HG03039 (cell line): Measurements from ENCODE around the gene FBLIM1.
"Not testable (repeated sequence)": the region's sequence is repeated elsewhere in the genome, so short reads cannot be mapped to it uniquely, and the experiment has no call there.

Experiments used
- ATAC-seq: cut with Tn5 transposase; IDR thresholded peaks from one replicate; pipeline ENCODE4 v1.9.1; 2021; ENCODE audit warnings: mild to moderate bottlenecking, moderate library complexity; ENCODE audit not compliant: unreplicated experiment

FBLIM1 gene

GRCh38 chr1:15807121-15807520 is 48.5 kb downstream of the FBLIM1 start:
- no peak for ATAC-seq

DNA sequence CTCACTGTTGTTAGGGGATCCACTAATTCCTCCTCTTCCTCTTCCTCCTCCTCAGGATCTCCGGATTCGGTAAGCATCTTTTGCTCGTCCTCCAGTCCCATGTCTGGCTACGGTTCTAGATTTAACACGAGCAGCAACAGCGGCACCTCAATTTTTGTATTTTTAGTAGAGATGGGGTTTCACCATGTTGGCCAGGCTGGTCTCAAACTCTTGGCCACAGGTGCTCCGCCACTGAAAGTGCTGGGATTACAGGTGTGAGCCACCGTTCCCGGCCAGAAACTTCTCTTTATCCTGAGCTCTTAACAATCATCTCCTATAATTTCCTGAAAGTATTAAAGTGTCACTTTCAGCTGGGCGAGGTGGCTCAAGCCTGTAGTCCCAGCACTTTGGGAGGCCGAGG is 49.0 kb downstream of the FBLIM1 start, which contains the start of gene UQCRHL:
Gene UQCRHL (minus strand): TSS at position 101 of the 400 bp plus-strand sequence. CDS start 0 bp downstream, at position 101.
- ATAC-seq: not testable (repeated sequence)

- ATAC-seq: no peak
Measured at GRCh38 chr1:15808955-15809354, 50.4 kb downstream of the FBLIM1 start.

GRCh38 chr1:15810073-15810472 is 51.5 kb downstream of the FBLIM1 start:
- ATAC-seq: no peak

- ATAC-seq: no peak
Measured at GRCh38 chr1:15816674-15817073, 58.1 kb downstream of the FBLIM1 start.

DNA sequence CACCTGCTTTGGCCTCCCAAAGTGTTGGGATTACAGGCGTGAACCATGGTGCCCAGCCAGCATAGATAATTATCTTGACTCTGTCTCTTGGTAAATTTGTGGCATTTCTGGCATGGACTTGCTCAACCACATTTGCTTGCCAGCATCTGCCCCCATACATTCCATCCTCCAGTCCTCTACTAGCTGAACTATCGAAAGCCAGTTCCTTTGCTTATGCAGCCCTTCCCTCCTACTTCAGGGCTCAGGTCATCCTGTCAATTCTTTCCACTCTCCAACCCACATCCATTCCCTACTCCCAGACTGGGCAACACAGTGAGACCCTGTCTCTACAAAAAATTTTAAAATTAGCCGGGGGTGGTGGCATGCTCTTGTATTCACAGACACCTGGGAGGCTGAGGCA is 61.9 kb downstream of the FBLIM1 start:
- ATAC-seq: no peak

- ATAC-seq: no peak
Measured at GRCh38 chr1:15825800-15826199, 67.2 kb downstream of the FBLIM1 start.

DNA sequence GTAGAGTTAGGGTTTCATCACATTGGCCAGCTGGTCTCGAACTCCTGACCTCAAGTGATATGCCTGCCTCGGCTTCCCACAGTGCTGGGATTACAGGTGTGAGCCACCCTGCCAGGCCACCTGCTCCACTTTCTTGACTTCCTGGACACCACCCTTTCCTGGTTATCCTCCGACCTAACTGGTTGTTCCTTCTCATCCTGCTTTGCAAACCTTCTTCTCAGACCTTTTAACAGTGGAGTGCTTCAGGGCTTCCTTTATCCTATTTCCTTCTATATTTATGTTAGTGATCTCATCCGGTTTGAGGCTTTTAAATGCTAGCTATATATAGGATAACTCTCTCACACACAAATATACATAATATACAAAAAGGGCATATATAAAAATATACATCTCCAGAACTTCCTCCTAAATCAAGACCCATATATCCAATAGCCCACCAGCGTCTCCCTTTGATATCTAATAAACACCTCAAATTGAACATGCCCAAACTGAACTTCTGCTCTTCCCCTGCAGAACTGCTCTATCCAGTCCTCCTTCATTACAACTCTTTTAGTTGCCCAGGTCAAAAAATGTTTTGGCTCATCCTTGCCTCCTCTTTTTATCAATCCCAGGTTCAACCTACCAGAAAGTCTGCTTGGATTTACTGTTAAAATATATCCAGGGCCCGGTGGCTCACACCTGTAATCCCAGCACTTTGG is 68.4 kb downstream of the FBLIM1 start:
- ATAC-seq: no peak

GRCh38 chr1:15827567-15827966 is 69.0 kb downstream of the FBLIM1 start:
- not testable (repeated sequence) for ATAC-seq

GRCh38 chr1:15828931-15829330 is 70.3 kb downstream of the FBLIM1 start:
- ATAC-seq: not testable (repeated sequence)

- ATAC-seq: no peak
Measured at GRCh38 chr1:15830258-15830657, 71.7 kb downstream of the FBLIM1 start.

GRCh38 chr1:15833069-15833679 is 74.6 kb downstream of the FBLIM1 start:
- no peak for ATAC-seq

- no peak for ATAC-seq
Measured at GRCh38 chr1:15833842-15834405, 75.3 kb downstream of the FBLIM1 start.

GRCh38 chr1:15834406-15835204 is 76.0 kb downstream of the FBLIM1 start:
- peak; percentile 37 for ATAC-seq

DNA sequence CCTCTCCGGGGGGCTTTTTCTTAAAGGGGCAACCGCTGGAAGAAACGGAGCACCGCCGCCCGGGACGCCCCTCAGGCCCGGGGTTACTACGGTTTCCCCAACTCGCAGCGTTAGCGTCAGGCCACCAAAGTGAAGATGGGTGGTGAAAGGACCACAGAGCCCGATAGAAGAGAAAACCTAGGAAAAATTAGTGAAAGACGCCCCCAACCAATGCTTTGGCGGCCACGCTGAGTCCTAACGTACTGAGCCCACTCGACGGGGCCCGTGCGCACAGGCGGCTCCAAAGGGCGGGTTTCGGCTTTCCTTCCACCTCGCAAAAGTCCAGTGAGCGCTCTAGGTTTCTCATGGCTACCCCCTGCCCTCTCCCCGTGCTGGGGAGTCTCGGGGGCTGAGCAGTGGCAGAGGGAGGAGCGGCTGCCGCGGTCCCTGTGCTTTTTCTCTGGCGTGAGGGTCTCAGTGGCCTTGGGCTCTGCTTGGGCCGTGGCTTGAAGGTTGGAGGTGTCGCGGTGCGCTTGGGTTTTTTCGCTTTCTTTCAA is 76.7 kb downstream of the FBLIM1 start:
- ATAC-seq: peak; percentile 14

DNA sequence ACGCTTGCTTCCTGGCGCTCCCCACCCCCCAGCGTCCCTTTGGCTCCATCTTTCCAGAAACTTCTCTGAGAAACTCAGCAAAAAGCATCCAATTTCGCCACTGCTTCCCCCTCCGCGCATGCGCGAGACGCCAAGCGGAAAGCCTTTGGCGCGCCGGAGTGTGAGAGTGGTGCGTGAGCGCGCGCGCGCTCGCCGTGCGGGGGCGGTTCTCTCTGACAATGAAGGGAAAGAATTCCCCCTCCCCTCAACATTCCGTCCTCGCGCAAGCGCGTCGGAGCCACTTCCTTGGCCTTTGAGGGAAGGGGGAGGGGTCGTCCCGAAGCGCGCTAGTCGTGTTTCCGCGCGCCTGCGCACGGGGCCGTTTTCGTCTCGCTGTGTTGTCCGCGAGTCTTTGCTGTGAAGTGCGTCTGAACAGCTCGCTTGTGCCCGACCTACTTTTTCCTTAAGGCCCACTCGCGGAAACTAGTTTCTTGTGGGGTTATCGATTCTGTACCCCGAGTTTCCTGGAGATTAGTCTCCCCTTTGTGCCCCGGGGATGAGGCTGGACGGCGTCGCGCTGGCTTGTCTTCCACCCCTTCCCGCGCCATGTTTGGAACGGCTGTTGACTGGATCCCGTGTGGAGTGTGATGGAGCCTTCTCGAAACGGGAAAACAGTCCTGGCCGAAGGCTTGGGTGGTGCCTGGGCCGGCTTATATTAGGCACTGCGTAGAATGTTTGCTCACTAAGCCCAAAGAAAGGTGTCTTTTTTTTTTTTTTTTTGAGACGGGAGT is 77.3 kb downstream of the FBLIM1 start:
- ATAC-seq: peak; percentile 46
